ENCODE measurements around the gene UBE4A.
"Not testable (repeated sequence)": the region's sequence is repeated elsewhere in the genome, so short reads cannot be mapped to it uniquely, and the experiment has no call there.

UBE4A gene

GRCh38 chr11:118397448-118397847 lies 38.0 kb downstream of the UBE4A start:
- H3K4me3 ChIP-seq (ENCODE audit: low read depth, low read length): no peak overlapping the region
- DNase-seq (ENCODE audit: low read depth): no peak
- TF ChIP-seq, protein P1, sequence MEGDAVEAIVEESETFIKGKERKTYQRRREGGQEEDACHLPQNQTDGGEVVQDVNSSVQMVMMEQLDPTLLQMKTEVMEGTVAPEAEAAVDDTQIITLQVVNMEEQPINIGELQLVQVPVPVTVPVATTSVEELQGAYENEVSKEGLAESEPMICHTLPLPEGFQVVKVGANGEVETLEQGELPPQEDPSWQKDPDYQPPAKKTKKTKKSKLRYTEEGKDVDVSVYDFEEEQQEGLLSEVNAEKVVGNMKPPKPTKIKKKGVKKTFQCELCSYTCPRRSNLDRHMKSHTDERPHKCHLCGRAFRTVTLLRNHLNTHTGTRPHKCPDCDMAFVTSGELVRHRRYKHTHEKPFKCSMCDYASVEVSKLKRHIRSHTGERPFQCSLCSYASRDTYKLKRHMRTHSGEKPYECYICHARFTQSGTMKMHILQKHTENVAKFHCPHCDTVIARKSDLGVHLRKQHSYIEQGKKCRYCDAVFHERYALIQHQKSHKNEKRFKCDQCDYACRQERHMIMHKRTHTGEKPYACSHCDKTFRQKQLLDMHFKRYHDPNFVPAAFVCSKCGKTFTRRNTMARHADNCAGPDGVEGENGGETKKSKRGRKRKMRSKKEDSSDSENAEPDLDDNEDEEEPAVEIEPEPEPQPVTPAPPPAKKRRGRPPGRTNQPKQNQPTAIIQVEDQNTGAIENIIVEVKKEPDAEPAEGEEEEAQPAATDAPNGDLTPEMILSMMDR (IDR thresholded peaks at IDR 0.05; ENCODE audit: insufficient read depth, low read depth, low read length, missing control alignments): no peak

GRCh38 chr11:118398791-118399559 lies 39.6 kb downstream of the UBE4A start:
- no peak overlapping the region for H3K4me3 ChIP-seq (ENCODE audit: low read depth, low read length)
- peak; percentile 75 for DNase-seq (ENCODE audit: low read depth)
- TF ChIP-seq, protein P1 (IDR thresholded peaks at IDR 0.05; ENCODE audit: insufficient read depth, low read depth, low read length, missing control alignments): no peak

DNA sequence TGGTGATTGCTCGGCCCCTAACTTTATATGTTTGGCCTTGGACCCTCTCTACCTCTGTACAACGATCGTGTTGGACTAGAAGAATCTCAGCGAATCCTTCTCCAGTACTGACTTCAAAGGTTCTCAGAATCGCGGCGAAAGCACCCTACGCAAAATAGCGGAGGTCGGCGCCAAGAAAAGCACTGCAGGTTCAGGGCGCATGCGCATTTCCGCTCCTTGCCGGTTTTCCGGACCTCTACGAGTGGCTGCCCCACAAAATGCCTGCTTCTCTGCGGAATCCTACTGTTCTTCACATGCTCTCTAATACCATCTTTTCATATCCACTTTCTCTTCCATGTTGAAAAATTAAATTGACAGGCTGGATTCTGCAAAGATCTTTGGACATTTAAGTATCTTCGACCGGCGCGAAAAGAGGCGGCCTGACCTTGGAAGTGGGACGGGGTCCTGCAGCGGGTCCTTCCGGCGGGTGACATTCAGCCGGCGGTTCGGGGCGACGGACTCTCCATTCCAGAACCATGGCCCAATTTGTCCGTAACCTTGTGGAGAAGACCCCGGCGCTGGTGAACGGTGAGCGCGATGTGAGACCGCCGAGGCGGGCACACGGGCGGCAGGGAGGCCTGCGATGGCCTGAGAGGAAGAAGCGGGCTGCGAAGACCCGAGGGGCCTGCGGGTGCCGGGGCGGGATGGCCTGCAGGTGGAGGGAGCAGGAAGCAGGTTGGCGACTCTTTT lies 41.9 kb downstream of the UBE4A start, which contains the start of gene ATP5MG:
Gene ATP5MG, plus strand, starts transcription at position 456 of the 729 bp plus-strand sequence. Its CDS starts 60 bp downstream, at position 516.
- peak within 1 kb of the TSS; percentile 65 for H3K4me3 ChIP-seq (ENCODE audit: low read depth, low read length)
- TF ChIP-seq, protein P1 (IDR thresholded peaks at IDR 0.05; ENCODE audit: insufficient read depth, low read depth, low read length, missing control alignments): no peak
- DNase-seq (ENCODE audit: low read depth): peak; percentile 95

GRCh38 chr11:118401880-118402590 lies 42.6 kb downstream of the UBE4A start:
- DNase-seq (ENCODE audit: low read depth): no peak
- TF ChIP-seq, protein P1 (IDR thresholded peaks at IDR 0.05; ENCODE audit: insufficient read depth, low read depth, low read length, missing control alignments): no peak
- peak overlapping the region; percentile 65 for H3K4me3 ChIP-seq (ENCODE audit: low read depth, low read length)

GRCh38 chr11:118402594-118402993 lies 43.2 kb downstream of the UBE4A start:
- H3K4me3 ChIP-seq (ENCODE audit: low read depth, low read length): peak overlapping the region; percentile 65
- not testable (repeated sequence) for DNase-seq (ENCODE audit: low read depth)

- peak; percentile 36 for DNase-seq (ENCODE audit: low read depth)
- H3K4me3 ChIP-seq (ENCODE audit: low read depth, low read length): no peak overlapping the region
- TF ChIP-seq, protein P1 (IDR thresholded peaks at IDR 0.05; ENCODE audit: insufficient read depth, low read depth, low read length, missing control alignments): no peak
Observed at GRCh38 chr11:118406599-118407166, 47.3 kb downstream of the UBE4A start.
